GM12878 (cell line): Measurements from ENCODE around the gene DMXL2. TPM values are rescaled to one million over a fixed set of nuclear protein-coding genes. Genes with fewer than 3 reads are reported as not detected.
A peak's percentile ranks its signal among the peaks of the same experiment; 100 is the strongest.

Source experiments
- BACH1 ChIP-seq: fragments of 450-650 bp; IDR thresholded peaks from 2 replicates; pipeline ENCODE4 v1.6.1; 2017; ENCODE audit warnings: mild to moderate bottlenecking, borderline replicate concordance
- BCL11A ChIP-seq: IDR thresholded peaks from 2 replicates; pipeline ENCODE4 v1.6.1; 2011; ENCODE audit warnings: low read depth, low read length
- BMI1 ChIP-seq: fragments of 450-650 bp; IDR thresholded peaks from 2 replicates; pipeline ENCODE4 v1.6.1; 2016; ENCODE audit warnings: mild to moderate bottlenecking, moderate library complexity, borderline replicate concordance
- CBFB ChIP-seq: IDR thresholded peaks from 2 replicates; pipeline ENCODE4 v1.6.1; 2016; ENCODE audit warnings: antibody characterized with exemption, low read depth
- EGR1 ChIP-seq, 2 experiments: IDR thresholded peaks; 1 replicate in 1 of 2; 2 replicates in 1 of 2; pipeline ENCODE4 v1.6.1; 2011 to 2012; ENCODE audit warnings: low read depth in 2 of 2, low read length in 2 of 2, borderline replicate concordance in 1 of 2, mild to moderate bottlenecking in 1 of 2, moderate library complexity in 1 of 2
- HDAC6 ChIP-seq: fragments of 200-600 bp; sonication (generic); IDR thresholded peaks from one replicate; pipeline ENCODE4 v1.8.0; 2017; ENCODE audit warnings: antibody characterized with exemption; ENCODE audit not compliant: unreplicated experiment
- IRF4 ChIP-seq: IDR thresholded peaks from 2 replicates; pipeline ENCODE4 v1.6.1; 2011; ENCODE audit warnings: low read depth, low read length
- LARP7 ChIP-seq: fragments of 450-650 bp; IDR thresholded peaks from 2 replicates; pipeline ENCODE4 v1.6.1; 2017; ENCODE audit warnings: mild to moderate bottlenecking
- MEF2A ChIP-seq: IDR thresholded peaks from 2 replicates; pipeline ENCODE4 v1.6.1; 2011; ENCODE audit warnings: low read depth, mild to moderate bottlenecking, low read length, moderate library complexity; ENCODE audit not compliant: insufficient read depth
- MEF2B ChIP-seq: fragments of 450-650 bp; IDR thresholded peaks from 2 replicates; pipeline ENCODE4 v1.6.1; 2018; ENCODE audit warnings: mild to moderate bottlenecking, moderate library complexity; ENCODE audit not compliant: partially characterized antibody, poor library complexity, severe bottlenecking
- NR2F1 ChIP-seq: fragments of 450-650 bp; conservative IDR thresholded peaks from 2 replicates; pipeline ENCODE4 v1.6.1; 2017; ENCODE audit warnings: mild to moderate bottlenecking
- PAX5 ChIP-seq: IDR thresholded peaks from 2 replicates; pipeline ENCODE4 v1.6.1; 2011; ENCODE audit warnings: low read depth, low read length, borderline replicate concordance
- PAX8 ChIP-seq: fragments of 450-650 bp; IDR thresholded peaks from 2 replicates; pipeline ENCODE4 v1.6.1; 2017; ENCODE audit warnings: mild to moderate bottlenecking, moderate library complexity
- RUNX3 ChIP-seq: IDR thresholded peaks from 2 replicates; pipeline ENCODE4 v1.6.1; 2012; ENCODE audit warnings: low read length, inconsistent platforms
- SPI1 ChIP-seq: IDR thresholded peaks from 2 replicates; pipeline ENCODE4 v1.6.1; 2011; ENCODE audit warnings: low read depth, mild to moderate bottlenecking, low read length, moderate library complexity, borderline replicate concordance; ENCODE audit not compliant: insufficient read depth
- TBL1XR1 ChIP-seq: IDR thresholded peaks from 2 replicates; pipeline ENCODE4 v1.6.1; 2012; ENCODE audit warnings: low read depth, low read length, improper control_type of control experiment
- YY1 ChIP-seq: IDR thresholded peaks from 2 replicates; pipeline ENCODE4 v1.6.1; 2011; ENCODE audit warnings: low read depth, mild to moderate bottlenecking, low read length
- ZNF217 ChIP-seq: fragments of 450-650 bp; IDR thresholded peaks from 2 replicates; pipeline ENCODE4 v1.6.1; 2017; ENCODE audit warnings: antibody characterized with exemption, mild to moderate bottlenecking
- ZNF622 ChIP-seq: fragments of 450-650 bp; IDR thresholded peaks from 2 replicates; pipeline ENCODE4 v1.6.1; 2017; ENCODE audit warnings: mild to moderate bottlenecking, inconsistent platforms
- polyA plus RNA-seq, 11 experiments: library from polyadenylated mRNA; depleted of rRNA in 4 of 11; unstranded in 6 of 11; stranded (reverse) in 5 of 11; fragments of >200 nt; fragmentation: Nextera tagmentation in 4 of 11; fragmentation: Illumina TruSeq in 1 of 11; extraction: Ambion mirVana in 4 of 11; extraction: Trizol in 1 of 11; gene quantifications; 1 replicate in 1 of 11; 2 replicates in 10 of 11; pipeline versions ENCODE4 v1.2.1 to v1.2.3, GENCODE V29; 2011 to 2016; ENCODE audit warnings: inconsistent platforms in 2 of 11, missing spikeins in 2 of 11, low read depth in 1 of 11
- total RNA-seq, 4 experiments: library from RNA; depleted of rRNA in 3 of 4; stranded (reverse); fragments of >200 nt in 3 of 4; fragmentation: Illumina TruSeq in 1 of 4; extraction: Trizol in 1 of 4; gene quantifications; 2 replicates each; pipeline versions ENCODE4 v1.2.1 to v1.2.3, GENCODE V29; 2013 to 2021
- TF ChIP-seq, protein P1 (sequence below): fragments of 450-650 bp; IDR thresholded peaks from 2 replicates; pipeline ENCODE4 v1.6.1; 2018; ENCODE audit warnings: mild to moderate bottlenecking, low read depth, moderate library complexity; ENCODE audit not compliant: partially characterized antibody
- TF ChIP-seq, protein P2 (sequence below): fragments of 450-650 bp; formaldehyde crosslinking; IDR thresholded peaks from 2 replicates; pipeline ENCODE4 v1.4.0; 2020; ENCODE audit warnings: mild to moderate bottlenecking, moderate library complexity
- TF ChIP-seq, protein P3 (sequence below): fragments of 450-650 bp; IDR thresholded peaks from 2 replicates; pipeline ENCODE4 v1.6.1; 2016; ENCODE audit warnings: mild to moderate bottlenecking
- TF ChIP-seq, protein P4 (sequence below): fragments of 450-650 bp; IDR thresholded peaks from 2 replicates; pipeline ENCODE4 v1.6.1; 2017; ENCODE audit warnings: low read depth, mild to moderate bottlenecking, moderate library complexity

DMXL2 gene
- total and polyA plus RNA-seq, 10 of the 15 experiments (the other 5 are each of a cell fraction or from before 2014, with no cell fraction given) = 8.5 to 32.1 (median 22.0) TPM

DNA sequence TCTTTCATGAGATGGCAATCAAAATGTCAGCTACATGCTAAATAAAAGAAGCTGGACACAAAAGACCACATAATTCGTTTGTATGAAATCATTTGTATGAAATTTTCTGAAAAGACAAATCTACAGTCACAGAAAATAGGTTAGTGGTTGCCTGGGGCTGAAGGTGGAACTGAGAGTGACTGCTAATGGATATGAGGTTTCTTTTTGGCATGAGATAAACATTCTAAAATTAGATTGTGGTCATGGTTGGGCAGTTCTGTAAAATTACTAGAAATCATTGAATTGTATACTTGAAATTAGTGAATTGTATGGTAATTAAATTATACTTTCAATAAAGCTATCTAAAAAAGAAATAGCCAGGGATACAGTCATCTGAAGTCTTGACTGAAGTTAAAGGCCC lies 2.7 kb upstream of the DMXL2 start (continued):
- TF ChIP-seq MEF2B (peak; percentile 91), IRF4 (peak; percentile 76), BACH1 (peak; percentile 43; the same call in 1 of the 2 replicates), ZNF622 (no peak), PAX5 (peak; percentile 94), BMI1 (peak; percentile 63; the same call in 1 of the 2 replicates), BCL11A (peak; percentile 93), HDAC6 (no peak), PAX8 (peak; percentile 99), TBL1XR1 (peak; percentile 91), RUNX3 (peak; percentile 97), CBFB (peak; percentile 87), EGR1 (IDR thresholded peaks at IDR 0.05; ENCODE audit: borderline replicate concordance in 1 of 2, low read depth in 2 of 2, low read length in 2 of 2) (no peak), LARP7 (no peak), MEF2A (peak; percentile 96), ZNF217 (peak; percentile 91), NR2F1 (peak; percentile 52), SPI1 (peak; percentile 90), YY1 (no peak)
- TF ChIP-seq, protein P1, sequence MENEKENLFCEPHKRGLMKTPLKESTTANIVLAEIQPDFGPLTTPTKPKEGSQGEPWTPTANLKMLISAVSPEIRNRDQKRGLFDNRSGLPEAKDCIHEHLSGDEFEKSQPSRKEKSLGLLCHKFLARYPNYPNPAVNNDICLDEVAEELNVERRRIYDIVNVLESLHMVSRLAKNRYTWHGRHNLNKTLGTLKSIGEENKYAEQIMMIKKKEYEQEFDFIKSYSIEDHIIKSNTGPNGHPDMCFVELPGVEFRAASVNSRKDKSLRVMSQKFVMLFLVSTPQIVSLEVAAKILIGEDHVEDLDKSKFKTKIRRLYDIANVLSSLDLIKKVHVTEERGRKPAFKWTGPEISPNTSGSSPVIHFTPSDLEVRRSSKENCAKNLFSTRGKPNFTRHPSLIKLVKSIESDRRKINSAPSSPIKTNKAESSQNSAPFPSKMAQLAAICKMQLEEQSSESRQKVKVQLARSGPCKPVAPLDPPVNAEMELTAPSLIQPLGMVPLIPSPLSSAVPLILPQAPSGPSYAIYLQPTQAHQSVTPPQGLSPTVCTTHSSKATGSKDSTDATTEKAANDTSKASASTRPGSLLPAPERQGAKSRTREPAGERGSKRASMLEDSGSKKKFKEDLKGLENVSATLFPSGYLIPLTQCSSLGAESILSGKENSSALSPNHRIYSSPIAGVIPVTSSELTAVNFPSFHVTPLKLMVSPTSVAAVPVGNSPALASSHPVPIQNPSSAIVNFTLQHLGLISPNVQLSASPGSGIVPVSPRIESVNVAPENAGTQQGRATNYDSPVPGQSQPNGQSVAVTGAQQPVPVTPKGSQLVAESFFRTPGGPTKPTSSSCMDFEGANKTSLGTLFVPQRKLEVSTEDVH = no peak
- TF ChIP-seq, protein P2, sequence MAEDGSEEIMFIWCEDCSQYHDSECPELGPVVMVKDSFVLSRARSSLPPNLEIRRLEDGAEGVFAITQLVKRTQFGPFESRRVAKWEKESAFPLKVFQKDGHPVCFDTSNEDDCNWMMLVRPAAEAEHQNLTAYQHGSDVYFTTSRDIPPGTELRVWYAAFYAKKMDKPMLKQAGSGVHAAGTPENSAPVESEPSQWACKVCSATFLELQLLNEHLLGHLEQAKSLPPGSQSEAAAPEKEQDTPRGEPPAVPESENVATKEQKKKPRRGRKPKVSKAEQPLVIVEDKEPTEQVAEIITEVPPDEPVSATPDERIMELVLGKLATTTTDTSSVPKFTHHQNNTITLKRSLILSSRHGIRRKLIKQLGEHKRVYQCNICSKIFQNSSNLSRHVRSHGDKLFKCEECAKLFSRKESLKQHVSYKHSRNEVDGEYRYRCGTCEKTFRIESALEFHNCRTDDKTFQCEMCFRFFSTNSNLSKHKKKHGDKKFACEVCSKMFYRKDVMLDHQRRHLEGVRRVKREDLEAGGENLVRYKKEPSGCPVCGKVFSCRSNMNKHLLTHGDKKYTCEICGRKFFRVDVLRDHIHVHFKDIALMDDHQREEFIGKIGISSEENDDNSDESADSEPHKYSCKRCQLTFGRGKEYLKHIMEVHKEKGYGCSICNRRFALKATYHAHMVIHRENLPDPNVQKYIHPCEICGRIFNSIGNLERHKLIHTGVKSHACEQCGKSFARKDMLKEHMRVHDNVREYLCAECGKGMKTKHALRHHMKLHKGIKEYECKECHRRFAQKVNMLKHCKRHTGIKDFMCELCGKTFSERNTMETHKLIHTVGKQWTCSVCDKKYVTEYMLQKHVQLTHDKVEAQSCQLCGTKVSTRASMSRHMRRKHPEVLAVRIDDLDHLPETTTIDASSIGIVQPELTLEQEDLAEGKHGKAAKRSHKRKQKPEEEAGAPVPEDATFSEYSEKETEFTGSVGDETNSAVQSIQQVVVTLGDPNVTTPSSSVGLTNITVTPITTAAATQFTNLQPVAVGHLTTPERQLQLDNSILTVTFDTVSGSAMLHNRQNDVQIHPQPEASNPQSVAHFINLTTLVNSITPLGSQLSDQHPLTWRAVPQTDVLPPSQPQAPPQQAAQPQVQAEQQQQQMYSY = no peak
- TF ChIP-seq, protein P3, sequence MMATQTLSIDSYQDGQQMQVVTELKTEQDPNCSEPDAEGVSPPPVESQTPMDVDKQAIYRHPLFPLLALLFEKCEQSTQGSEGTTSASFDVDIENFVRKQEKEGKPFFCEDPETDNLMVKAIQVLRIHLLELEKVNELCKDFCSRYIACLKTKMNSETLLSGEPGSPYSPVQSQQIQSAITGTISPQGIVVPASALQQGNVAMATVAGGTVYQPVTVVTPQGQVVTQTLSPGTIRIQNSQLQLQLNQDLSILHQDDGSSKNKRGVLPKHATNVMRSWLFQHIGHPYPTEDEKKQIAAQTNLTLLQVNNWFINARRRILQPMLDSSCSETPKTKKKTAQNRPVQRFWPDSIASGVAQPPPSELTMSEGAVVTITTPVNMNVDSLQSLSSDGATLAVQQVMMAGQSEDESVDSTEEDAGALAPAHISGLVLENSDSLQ = peak; percentile 80
- TF ChIP-seq, protein P4, sequence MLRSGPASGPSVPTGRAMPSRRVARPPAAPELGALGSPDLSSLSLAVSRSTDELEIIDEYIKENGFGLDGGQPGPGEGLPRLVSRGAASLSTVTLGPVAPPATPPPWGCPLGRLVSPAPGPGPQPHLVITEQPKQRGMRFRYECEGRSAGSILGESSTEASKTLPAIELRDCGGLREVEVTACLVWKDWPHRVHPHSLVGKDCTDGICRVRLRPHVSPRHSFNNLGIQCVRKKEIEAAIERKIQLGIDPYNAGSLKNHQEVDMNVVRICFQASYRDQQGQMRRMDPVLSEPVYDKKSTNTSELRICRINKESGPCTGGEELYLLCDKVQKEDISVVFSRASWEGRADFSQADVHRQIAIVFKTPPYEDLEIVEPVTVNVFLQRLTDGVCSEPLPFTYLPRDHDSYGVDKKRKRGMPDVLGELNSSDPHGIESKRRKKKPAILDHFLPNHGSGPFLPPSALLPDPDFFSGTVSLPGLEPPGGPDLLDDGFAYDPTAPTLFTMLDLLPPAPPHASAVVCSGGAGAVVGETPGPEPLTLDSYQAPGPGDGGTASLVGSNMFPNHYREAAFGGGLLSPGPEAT = peak; percentile 27; the same call in 1 of the 2 replicates
